Vagina (tissue), 2 donors: ENCODE results near the gene FAM200A.

Source experiments
- POLR2AphosphoS5 ChIP-seq, 2 donors: sonication (generic); formaldehyde crosslinking; IDR thresholded peaks; one replicate each; pipeline ENCODE4 v1.9.0; 2017; ENCODE audit warnings: antibody characterized with exemption in 2 of 2, mild to moderate bottlenecking in 2 of 2, low read depth in 1 of 2; ENCODE audit not compliant: insufficient read depth in 1 of 2
- TF ChIP-seq, protein P1 (sequence below), 3 experiments: fragments of 450-650 bp in 2 of 3; fragments of 200-600 bp in 1 of 3; sonication (generic) in 1 of 3; IDR thresholded peaks; one replicate each; pipeline ENCODE4 v1.5.1; 2017 to 2019; ENCODE audit warnings: antibody characterized with exemption in 3 of 3, mild to moderate bottlenecking in 2 of 3, moderate library complexity in 2 of 3

DNA sequence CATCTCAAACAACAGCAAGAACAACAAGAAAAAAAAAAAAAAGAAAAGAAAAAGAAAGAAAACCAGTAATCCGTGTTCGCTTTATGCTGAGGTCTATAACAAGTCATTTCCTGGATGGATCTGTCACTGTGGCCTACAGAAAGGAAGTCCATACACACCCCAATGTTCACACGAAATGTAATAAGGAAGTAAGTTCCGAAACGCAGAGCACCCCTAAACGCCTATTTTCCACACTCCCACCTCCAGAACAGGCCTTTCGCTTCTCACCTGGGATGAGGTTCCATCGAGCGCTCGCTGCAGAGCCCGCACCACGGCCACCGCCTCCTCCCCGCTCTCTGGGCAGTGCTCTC is 52.6 kb downstream of the FAM200A start:
- no peak for TF ChIP-seq POLR2AphosphoS5 (IDR thresholded peaks at IDR 0.05; ENCODE audit: insufficient read depth in 1 of 2, low read depth in 1 of 2)
- TF ChIP-seq, protein P1, sequence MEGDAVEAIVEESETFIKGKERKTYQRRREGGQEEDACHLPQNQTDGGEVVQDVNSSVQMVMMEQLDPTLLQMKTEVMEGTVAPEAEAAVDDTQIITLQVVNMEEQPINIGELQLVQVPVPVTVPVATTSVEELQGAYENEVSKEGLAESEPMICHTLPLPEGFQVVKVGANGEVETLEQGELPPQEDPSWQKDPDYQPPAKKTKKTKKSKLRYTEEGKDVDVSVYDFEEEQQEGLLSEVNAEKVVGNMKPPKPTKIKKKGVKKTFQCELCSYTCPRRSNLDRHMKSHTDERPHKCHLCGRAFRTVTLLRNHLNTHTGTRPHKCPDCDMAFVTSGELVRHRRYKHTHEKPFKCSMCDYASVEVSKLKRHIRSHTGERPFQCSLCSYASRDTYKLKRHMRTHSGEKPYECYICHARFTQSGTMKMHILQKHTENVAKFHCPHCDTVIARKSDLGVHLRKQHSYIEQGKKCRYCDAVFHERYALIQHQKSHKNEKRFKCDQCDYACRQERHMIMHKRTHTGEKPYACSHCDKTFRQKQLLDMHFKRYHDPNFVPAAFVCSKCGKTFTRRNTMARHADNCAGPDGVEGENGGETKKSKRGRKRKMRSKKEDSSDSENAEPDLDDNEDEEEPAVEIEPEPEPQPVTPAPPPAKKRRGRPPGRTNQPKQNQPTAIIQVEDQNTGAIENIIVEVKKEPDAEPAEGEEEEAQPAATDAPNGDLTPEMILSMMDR (IDR thresholded peaks at IDR 0.05) = no peak
